ENCODE results near the gene EFCAB3.
"Not testable (repeated sequence)": the region's sequence is repeated elsewhere in the genome, so short reads cannot be mapped to it uniquely, and the experiment has no call there.

EFCAB3 gene

DNA sequence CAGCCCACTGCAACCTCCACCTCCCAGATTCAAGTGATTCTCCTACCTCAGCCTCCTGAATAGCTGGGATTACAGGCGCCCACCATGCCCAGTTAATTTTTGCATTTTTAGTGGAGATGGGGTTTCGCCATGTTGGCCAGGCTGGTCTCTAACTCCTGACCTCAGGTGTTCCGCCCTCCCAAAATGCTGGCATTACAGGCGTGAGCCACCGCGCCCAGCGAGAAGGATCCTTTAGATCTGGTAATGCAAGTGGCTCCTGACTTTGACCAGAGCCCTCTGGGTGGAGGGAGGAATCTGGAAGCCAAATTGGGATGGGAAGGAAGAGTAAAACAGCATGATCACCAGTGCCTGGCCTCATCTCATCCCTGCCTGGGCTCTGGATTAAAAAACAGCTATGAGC, 84.9 kb downstream of the EFCAB3 start:
- not testable (repeated sequence) for DNase-seq
